Cardiac muscle cell (in vitro differentiated cells and primary cell): Measurements from ENCODE around the gene MYBPC2. TPM values are rescaled to one million over a fixed set of nuclear protein-coding genes. Genes with fewer than 3 reads are reported as not detected.
"Not testable (repeated sequence)": the region's sequence is repeated elsewhere in the genome, so short reads cannot be mapped to it uniquely, and the experiment has no call there.

Experiments
- DNase-seq, 2 donors: peaks; one replicate each; pipeline versions ENCODE4 v3.0.0 to v3.0.0-alpha.2; 2010 to 2017; ENCODE audit warnings: low read depth in 1 of 2, low spot score in 1 of 2
- H3K27ac ChIP-seq: fragments of 200-600 bp; sonication (generic); 2 replicates; pipeline ENCODE4 v1.5.1; 2016
- H3K27me3 ChIP-seq: fragments of 200-600 bp; sonication (generic); 2 replicates; pipeline ENCODE4 v1.6.0; 2016; ENCODE audit warnings: control low read depth
- H3K36me3 ChIP-seq: fragments of 200-600 bp; sonication (generic); 2 replicates; pipeline ENCODE4 v1.5.1; 2016; ENCODE audit warnings: control low read depth
- H3K4me1 ChIP-seq: fragments of 200-600 bp; sonication (generic); 2 replicates; pipeline ENCODE4 v1.8.1; 2017; ENCODE audit warnings: low read depth, mild to moderate bottlenecking, mixed run types
- H3K4me3 ChIP-seq: fragments of 200-600 bp; sonication (generic); 2 replicates; pipeline ENCODE4 v1.5.1; 2016; ENCODE audit warnings: mild to moderate bottlenecking
- H3K9me3 ChIP-seq: fragments of 200-600 bp; sonication (generic); 2 replicates; pipeline ENCODE4 v1.5.1; 2017; ENCODE audit warnings: low read depth, mild to moderate bottlenecking, control low read depth
- CTCF ChIP-seq: IDR thresholded peaks from 2 replicates; pipeline ENCODE4 v1.5.1; 2012; ENCODE audit warnings: low read depth, mild to moderate bottlenecking, low read length
- polyA plus RNA-seq: library from polyadenylated mRNA; unstranded; fragments of >200 nt; fragmentation: Nextera tagmentation; extraction: Ambion mirVana; gene quantifications from 2 replicates; pipeline ENCODE4 v1.2.1, GENCODE V29; 2016
- total RNA-seq: library from RNA; depleted of rRNA; stranded (reverse); fragments of >200 nt; gene quantifications from 2 replicates; pipeline ENCODE4 v1.2.3, GENCODE V29; 2016

Gene MYBPC2
- total and polyA plus RNA-seq, 2 experiments from 2014 or later = 0.18 to 0.31 TPM

DNA sequence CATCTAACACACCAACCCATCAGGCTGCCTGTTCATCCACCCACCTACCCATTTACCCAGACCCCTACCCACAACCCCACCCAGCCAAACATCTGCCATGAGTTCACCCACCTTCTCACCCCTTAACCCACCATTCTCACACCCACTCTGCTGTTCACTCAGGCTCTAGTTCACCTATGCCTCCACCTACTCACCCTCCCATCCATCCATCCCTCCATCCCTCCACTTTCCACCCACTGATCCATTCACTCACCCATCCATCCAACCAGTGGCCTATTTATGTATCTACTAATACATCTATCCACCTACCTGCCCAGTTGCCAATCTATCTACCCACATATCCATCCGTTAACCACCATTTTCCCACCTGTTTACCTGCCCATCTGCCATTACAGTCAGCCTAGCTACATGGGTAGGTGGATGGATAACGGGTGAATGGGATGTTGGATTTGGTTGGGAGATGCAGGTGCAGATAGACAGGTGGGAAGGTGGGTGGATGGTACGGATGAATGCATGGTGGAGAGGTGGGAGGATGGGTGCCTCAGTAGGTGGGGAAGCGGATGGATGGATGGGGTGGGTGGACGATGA, 5.3 kb downstream of the MYBPC2 start:
- no peaks in the 10 kb centered on the region for H3K9me3 ChIP-seq
- no peak for TF ChIP-seq CTCF
- no peak overlapping the region for H3K27ac ChIP-seq
- H3K36me3 ChIP-seq = no peaks in the 10 kb centered on the region
- no peaks in the 10 kb centered on the region for H3K27me3 ChIP-seq
- no peak overlapping the region for H3K4me3 ChIP-seq
- no peak for DNase-seq
- H3K4me1 ChIP-seq = no peaks in the 10 kb centered on the region

DNA sequence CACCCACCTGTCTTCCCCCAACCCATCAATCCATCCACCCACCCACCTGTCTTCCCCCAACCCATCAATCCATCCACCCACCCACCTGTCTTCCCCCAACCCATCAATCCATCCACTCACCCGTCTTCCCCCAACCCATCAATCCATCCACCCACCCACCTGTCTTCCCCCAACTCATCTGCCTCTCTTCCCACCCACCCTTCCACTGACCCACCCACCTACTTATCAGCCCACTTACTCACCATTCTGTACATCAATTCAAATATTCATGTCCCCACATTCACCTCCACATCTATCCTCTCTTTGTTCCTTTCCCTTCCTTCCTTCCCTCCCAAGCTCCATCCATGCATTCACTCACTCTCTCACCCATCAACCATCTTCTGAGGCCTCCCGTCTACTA, 6.4 kb downstream of the MYBPC2 start:
- H3K36me3 ChIP-seq = not testable (repeated sequence)

DNA sequence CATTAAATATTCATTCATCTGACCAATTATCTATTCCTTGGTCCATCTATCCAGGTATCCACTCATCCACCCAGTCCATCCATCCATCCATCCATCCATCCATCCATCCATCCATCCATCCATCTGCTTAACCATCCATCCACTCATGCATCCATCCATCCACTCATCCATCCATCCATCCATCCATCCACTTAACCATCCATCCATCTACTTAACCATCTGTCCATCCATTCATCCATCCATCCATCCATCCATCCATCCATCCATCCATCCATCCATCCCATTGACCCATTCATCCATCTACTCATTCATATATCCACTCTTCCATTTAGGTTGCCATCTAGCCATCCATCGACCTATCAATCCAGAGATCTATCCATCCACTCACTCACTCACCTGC, 11.4 kb downstream of the MYBPC2 start:
- Histone ChIP-seq H3K27ac (no peak overlapping the region), H3K4me1 (no peaks in the 10 kb centered on the region), H3K27me3 (no peaks in the 10 kb centered on the region), H3K36me3 (no peaks in the 10 kb centered on the region), H3K4me3 (no peak overlapping the region), H3K9me3 (no peaks in the 10 kb centered on the region)
- no peak for DNase-seq
- TF ChIP-seq CTCF = no peak

More for the DNA sequence above, 6.4 kb downstream of the MYBPC2 start:
- H3K27me3 ChIP-seq, H3K27ac ChIP-seq, H3K4me1 ChIP-seq, H3K4me3 ChIP-seq, DNase-seq, H3K9me3 ChIP-seq: not testable (repeated sequence)

DNA sequence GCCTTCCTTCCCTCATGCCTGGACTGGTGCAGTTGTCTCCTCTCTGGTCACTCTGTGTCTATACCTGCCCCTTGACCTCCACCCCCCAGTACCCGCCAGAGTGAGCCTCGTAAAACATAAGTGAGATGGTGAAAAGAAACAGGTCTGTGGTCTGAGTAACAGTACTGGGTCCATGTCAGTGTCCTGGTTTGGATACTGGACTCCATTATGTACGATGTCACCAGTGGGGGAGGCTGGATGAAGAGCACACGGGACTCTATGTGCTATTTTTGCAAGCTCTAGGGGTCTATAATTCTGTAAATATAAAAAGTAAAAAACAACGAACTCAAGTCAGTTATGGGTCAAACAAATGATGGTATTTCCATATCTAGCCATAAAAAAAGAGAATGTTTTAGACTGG, 14.4 kb downstream of the MYBPC2 start:
- H3K4me1 ChIP-seq = no peaks in the 10 kb centered on the region
- no peak for DNase-seq
- no peaks in the 10 kb centered on the region for H3K36me3 ChIP-seq
- H3K9me3 ChIP-seq = no peaks in the 10 kb centered on the region
- no peak overlapping the region for H3K27ac ChIP-seq
- H3K27me3 ChIP-seq = no peaks in the 10 kb centered on the region
- no peak overlapping the region for H3K4me3 ChIP-seq
- TF ChIP-seq CTCF = no peak

DNA sequence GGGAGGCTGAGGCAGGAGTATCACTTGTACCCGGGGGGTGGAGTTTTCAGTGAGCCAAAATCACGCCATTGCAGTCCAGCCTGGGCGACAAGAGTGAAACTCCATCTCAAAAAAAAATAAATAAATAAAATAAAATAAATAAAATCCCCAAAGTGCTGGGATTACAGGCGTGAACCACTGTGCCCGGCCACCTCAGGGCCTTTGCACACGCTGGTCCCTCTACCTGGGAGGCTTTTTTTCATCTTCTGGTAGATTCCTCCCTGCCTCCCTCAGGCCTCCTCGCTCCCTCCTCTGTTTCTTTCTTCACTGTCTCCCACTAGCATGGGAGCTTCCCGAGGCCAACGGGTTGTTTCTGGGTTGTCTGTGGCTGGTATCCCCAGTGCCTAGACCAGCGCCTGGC, 15.1 kb downstream of the MYBPC2 start:
- H3K9me3 ChIP-seq = no peaks in the 10 kb centered on the region
- no peak for DNase-seq
- H3K4me3 ChIP-seq = no peak overlapping the region
- H3K27me3 ChIP-seq = no peaks in the 10 kb centered on the region
- no peak overlapping the region for H3K27ac ChIP-seq
- no peaks in the 10 kb centered on the region for H3K36me3 ChIP-seq
- no peaks in the 10 kb centered on the region for H3K4me1 ChIP-seq
- no peak for TF ChIP-seq CTCF

GRCh38 chr19:50449236-50449899, 16.7 kb downstream of the MYBPC2 start:
- H3K36me3 ChIP-seq = no peaks in the 10 kb centered on the region
- no peaks in the 10 kb centered on the region for H3K9me3 ChIP-seq
- H3K27ac ChIP-seq = no peak overlapping the region
- no peak overlapping the region for H3K4me3 ChIP-seq
- no peaks in the 10 kb centered on the region for H3K4me1 ChIP-seq
- TF ChIP-seq CTCF = no peak
- DNase-seq = no peak
- no peaks in the 10 kb centered on the region for H3K27me3 ChIP-seq
